ENCODE data around the gene TAGAP. TPM values are rescaled to one million over a fixed set of nuclear protein-coding genes. Genes with fewer than 3 reads are reported as not detected.

The TAGAP gene
- total and polyA plus RNA-seq, 9 of the 15 experiments (the other 6 are each of a cell fraction or from before 2014, with no cell fraction given), result 0.07 TPM; not detected in 8

- TF ChIP-seq CREB3L1 (IDR thresholded peaks at IDR 0.05; ENCODE audit: borderline replicate concordance, low read depth), result no peak
- no peak for TF ChIP-seq CHD2 (IDR thresholded peaks at IDR 0.05; ENCODE audit: low read depth, low read length)
- TF ChIP-seq NFXL1 (CRISPR knock-in tag; IDR thresholded peaks at IDR 0.05), result no peak
- TF ChIP-seq MTA3 (IDR thresholded peaks at IDR 0.05; ENCODE audit: borderline replicate concordance), result no peak
- no peak for TF ChIP-seq BCL6 (CRISPR knock-in tag; IDR thresholded peaks at IDR 0.05)
- no peak for TF ChIP-seq ZNF785 (CRISPR knock-in tag; IDR thresholded peaks at IDR 0.05)
- no peak for TF ChIP-seq TCFL5 (CRISPR knock-in tag; conservative IDR thresholded peaks at IDR 0.05)
- TF ChIP-seq ZNF445 (CRISPR knock-in tag; IDR thresholded peaks at IDR 0.05; ENCODE audit: low read depth), result no peak
- no peak for TF ChIP-seq DDX20 (tag; IDR thresholded peaks at IDR 0.05; ENCODE audit: low read depth)
- no peak for TF ChIP-seq FOXK1 (CRISPR knock-in tag; IDR thresholded peaks at IDR 0.05; ENCODE audit: borderline replicate concordance)
- TF ChIP-seq IRF9 (tag; IDR thresholded peaks at IDR 0.05), result no peak
- no peak for TF ChIP-seq ZNF253 (CRISPR knock-in tag; conservative IDR thresholded peaks at IDR 0.05)
- TF ChIP-seq ZNF586 (CRISPR knock-in tag; conservative IDR thresholded peaks at IDR 0.05), result no peak
- TF ChIP-seq ZNF124 (CRISPR knock-in tag; IDR thresholded peaks at IDR 0.05), result no peak
- TF ChIP-seq, protein P1, sequence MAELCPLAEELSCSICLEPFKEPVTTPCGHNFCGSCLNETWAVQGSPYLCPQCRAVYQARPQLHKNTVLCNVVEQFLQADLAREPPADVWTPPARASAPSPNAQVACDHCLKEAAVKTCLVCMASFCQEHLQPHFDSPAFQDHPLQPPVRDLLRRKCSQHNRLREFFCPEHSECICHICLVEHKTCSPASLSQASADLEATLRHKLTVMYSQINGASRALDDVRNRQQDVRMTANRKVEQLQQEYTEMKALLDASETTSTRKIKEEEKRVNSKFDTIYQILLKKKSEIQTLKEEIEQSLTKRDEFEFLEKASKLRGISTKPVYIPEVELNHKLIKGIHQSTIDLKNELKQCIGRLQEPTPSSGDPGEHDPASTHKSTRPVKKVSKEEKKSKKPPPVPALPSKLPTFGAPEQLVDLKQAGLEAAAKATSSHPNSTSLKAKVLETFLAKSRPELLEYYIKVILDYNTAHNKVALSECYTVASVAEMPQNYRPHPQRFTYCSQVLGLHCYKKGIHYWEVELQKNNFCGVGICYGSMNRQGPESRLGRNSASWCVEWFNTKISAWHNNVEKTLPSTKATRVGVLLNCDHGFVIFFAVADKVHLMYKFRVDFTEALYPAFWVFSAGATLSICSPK (IDR thresholded peaks at IDR 0.05; ENCODE audit: borderline replicate concordance), result no peak
- no peak for TF ChIP-seq NR2C2 (CRISPR knock-in tag; IDR thresholded peaks at IDR 0.05)
- no peak for TF ChIP-seq NR2C2 (tag; IDR thresholded peaks at IDR 0.05)
- no peak for TF ChIP-seq CBX1 (IDR thresholded peaks at IDR 0.05; ENCODE audit: low read depth)
- no peak for FAIRE-seq
- Histone ChIP-seq H4K20me1 (replicated peaks; ENCODE audit: control insufficient read depth, insufficient read depth, low read length) (no peaks in the 10 kb centered on the region), H3K9ac (ENCODE audit: insufficient read depth in 1 of 2, low read depth in 2 of 2, low read length in 2 of 2) (no peak overlapping the region), H2AFZ (ENCODE audit: low read depth, low read length) (no peak overlapping the region), H3K9me1 (ENCODE audit: control insufficient read depth, insufficient read depth, low read length) (no peaks in the 10 kb centered on the region), H3K36me3 (ENCODE audit: control insufficient read depth, insufficient read depth, low read length) (no peaks in the 10 kb centered on the region), H3K4me2 (ENCODE audit: insufficient read depth, low read length) (no peak overlapping the region), H3K79me2 (ENCODE audit: control insufficient read depth, insufficient read depth, low read length) (no peaks in the 10 kb centered on the region), H3K27me3 (ENCODE audit: control insufficient read depth in 2 of 2, insufficient read depth in 2 of 2, low read length in 2 of 2) (peaks cover 48 to 72% of the 10 kb centered on the region in 2 experiments; a peak in 4 of 5 replicates), H3K4me1 (replicated peaks in 1 of 2; ENCODE audit: control insufficient read depth in 2 of 2, insufficient read depth in 2 of 2, low read length in 2 of 2) (no peaks in the 10 kb centered on the region), H3K27ac (ENCODE audit: extremely low read depth, low read depth, low read length) (no peak overlapping the region), H3K4me3 (no peak overlapping the region), H3K9me3 (replicated peaks; ENCODE audit: control insufficient read depth, insufficient read depth, low read depth, low read length) (no peaks in the 10 kb centered on the region)
- in situ Hi-C loops (cut with MboI), result no loop called here
- ATAC-seq, result no peak
- no TSS peak for BruUV-seq (replicated peaks)
- DNase-seq (ENCODE audit: extremely low read depth in 1 of 4, low spot score in 3 of 4), result no peak
- ChIA-PET CTCF (ENCODE audit: low intra/inter-chr PET ratio) (no interaction called here), POLR2A (interaction anchor here (0.5 to 1.1 kb wide), 3 partner anchors 15 to 302 kb away, joined by 3 to 4 read pairs (median 3); no protein-coding TSS in a partner anchor)
- under 1% methylated on average over 6 of the region's 6 CpGs for WGBS (ENCODE audit: insufficient coverage, low coverage, missing lambda C conversion rate)
- intact Hi-C loops (cut with micrococcal nuclease), result no loop called here
These were observed 20.3 kb upstream of the TAGAP start for GRCh38 chr6:159065091-159065490.
